Thymus (tissue), 11 donors: ENCODE data around the gene KIAA1614. TPM values are rescaled to one million over a fixed set of nuclear protein-coding genes. Genes with fewer than 3 reads are reported as not detected.

ENCODE experiments used
- DNase-seq, 9 donors: peaks; one replicate each; pipeline ENCODE4 v3.0.0-alpha.2; 2013; ENCODE audit warnings: low spot score in 9 of 9, low read depth in 6 of 9, missing footprints in 1 of 9
- H3K27ac ChIP-seq, 2 donors: one replicate each; pipeline ENCODE4 v1.5.1; 2013; ENCODE audit warnings: control low read depth in 1 of 2, low read depth in 1 of 2, low read length in 1 of 2, mild to moderate bottlenecking in 1 of 2, moderate library complexity in 1 of 2
- H3K27me3 ChIP-seq, 2 donors: one replicate each; pipeline ENCODE4 v1.5.1; 2013; ENCODE audit warnings: low read length in 1 of 2; ENCODE audit not compliant: control insufficient read depth in 2 of 2, insufficient read depth in 1 of 2
- H3K36me3 ChIP-seq, 2 donors: one replicate each; pipeline ENCODE4 v1.5.1; 2013; ENCODE audit warnings: low read length in 1 of 2, mild to moderate bottlenecking in 1 of 2, moderate library complexity in 1 of 2; ENCODE audit not compliant: control insufficient read depth in 2 of 2, insufficient read depth in 2 of 2
- H3K4me1 ChIP-seq, 2 donors: one replicate each; pipeline ENCODE4 v1.5.1; 2013; ENCODE audit warnings: low read length in 2 of 2; ENCODE audit not compliant: control insufficient read depth in 2 of 2, insufficient read depth in 2 of 2
- H3K4me3 ChIP-seq, 2 donors: one replicate each; pipeline ENCODE4 v1.5.1; 2013; ENCODE audit warnings: low read length in 2 of 2, control low read depth in 1 of 2, mild to moderate bottlenecking in 1 of 2
- H3K9me3 ChIP-seq, 2 donors: one replicate each; pipeline ENCODE4 v1.5.1; 2013; ENCODE audit warnings: low read length in 1 of 2, mild to moderate bottlenecking in 1 of 2; ENCODE audit not compliant: control insufficient read depth in 2 of 2, insufficient read depth in 1 of 2
- WGBS: extraction: QIAGEN DNeasy Blood & Tissue Kit; methylation state at CpG from one replicate; pipeline ENCODE4 v1.1.7; 2013; 5-methylcytosine and 5-hydroxymethylcytosine counted together
- polyA plus RNA-seq: library from polyadenylated mRNA; stranded (reverse); fragments of 200-250 nt; gene quantifications from one replicate; pipeline ENCODE4 v1.2.3, GENCODE V29; 2013
- total RNA-seq: library from RNA; stranded (reverse); fragments of 120-200 nt; gene quantifications from one replicate; pipeline ENCODE4 v1.2.4, GENCODE V29; 2013
- donor health status: healthy.

The KIAA1614 gene
- total and polyA plus RNA-seq, 2 donors = 0.84 to 0.94 TPM

GRCh38 chr1:180936110-180937011 lies 23.7 kb downstream of the KIAA1614 start:
- H3K27me3 ChIP-seq = peaks cover 0 to 9% of the 10 kb centered on the region in 2 donors
- H3K4me1 ChIP-seq = peaks cover 37 to 87% of the 10 kb centered on the region in 2 donors
- H3K4me3 ChIP-seq = no peak overlapping the region
- H3K36me3 ChIP-seq = no peaks in the 10 kb centered on the region
- DNase-seq = no peak
- H3K9me3 ChIP-seq = peaks cover 0 to 4% of the 10 kb centered on the region in 2 donors
- WGBS = 96% methylated on average over 28 of the region's 28 CpGs
- H3K27ac ChIP-seq = no peak overlapping the region

- H3K4me1 ChIP-seq = peaks cover 31 to 81% of the 10 kb centered on the region in 2 donors
- H3K27me3 ChIP-seq = peaks cover 0 to 9% of the 10 kb centered on the region in 2 donors
- H3K27ac ChIP-seq = no peak overlapping the region
- no peak for DNase-seq
- peaks cover 0 to under 1% of the 10 kb centered on the region in 2 donors for H3K36me3 ChIP-seq
- WGBS = 63% methylated on average over 1 of the region's 1 CpG
- peaks cover 0 to 4% of the 10 kb centered on the region in 2 donors for H3K9me3 ChIP-seq
- no peak overlapping the region for H3K4me3 ChIP-seq
Measured at GRCh38 chr1:180937012-180937372, 24.3 kb downstream of the KIAA1614 start.

- Histone ChIP-seq H3K36me3 (peaks cover 0 to 3% of the 10 kb centered on the region in 2 donors), H3K4me3 (no peak overlapping the region), H3K27ac (no peak overlapping the region), H3K27me3 (peaks cover 0 to 9% of the 10 kb centered on the region in 2 donors), H3K4me1 (peaks cover 30 to 73% of the 10 kb centered on the region in 2 donors), H3K9me3 (peaks cover 0 to 4% of the 10 kb centered on the region in 2 donors)
- 70% methylated on average over 9 of the region's 9 CpGs for WGBS
- DNase-seq = no peak
Measured at GRCh38 chr1:180937624-180938225, 25.0 kb downstream of the KIAA1614 start.

GRCh38 chr1:180939073-180939710 lies 26.5 kb downstream of the KIAA1614 start:
- H3K4me1 ChIP-seq = peaks cover 30 to 67% of the 10 kb centered on the region in 2 donors
- H3K27ac ChIP-seq = peak overlapping the region in 1 of 2 donors; percentile 49
- peaks cover 0 to 9% of the 10 kb centered on the region in 2 donors for H3K27me3 ChIP-seq
- H3K36me3 ChIP-seq = peaks cover 0 to 3% of the 10 kb centered on the region in 2 donors
- 83% methylated on average over 9 of the region's 9 CpGs for WGBS
- no peaks in the 10 kb centered on the region for H3K9me3 ChIP-seq
- no peak overlapping the region for H3K4me3 ChIP-seq
- DNase-seq = no peak

GRCh38 chr1:180939711-180940103 lies 27.0 kb downstream of the KIAA1614 start:
- H3K4me1 ChIP-seq = peaks cover 28 to 67% of the 10 kb centered on the region in 2 donors
- DNase-seq = peak in 1 of 9 donors; percentile 73
- peak overlapping the region in 1 of 2 donors; percentile 49 for H3K27ac ChIP-seq
- peaks cover 0 to 9% of the 10 kb centered on the region in 2 donors for H3K27me3 ChIP-seq
- H3K4me3 ChIP-seq = no peak overlapping the region
- WGBS = 31% methylated on average over 3 of the region's 3 CpGs
- peaks cover 0 to 3% of the 10 kb centered on the region in 2 donors for H3K36me3 ChIP-seq
- no peaks in the 10 kb centered on the region for H3K9me3 ChIP-seq

- Histone ChIP-seq H3K36me3 (peaks cover 0 to 3% of the 10 kb centered on the region in 2 donors), H3K4me1 (peaks cover 33 to 67% of the 10 kb centered on the region in 2 donors), H3K4me3 (no peak overlapping the region), H3K27ac (no peak overlapping the region), H3K9me3 (no peaks in the 10 kb centered on the region), H3K27me3 (peaks cover 0 to 5% of the 10 kb centered on the region in 2 donors)
- no peak for DNase-seq
- WGBS = 97% methylated on average over 5 of the region's 5 CpGs
Measured at GRCh38 chr1:180940445-180940844, 27.7 kb downstream of the KIAA1614 start.

GRCh38 chr1:180941518-180942275 lies 29.0 kb downstream of the KIAA1614 start:
- no peaks in the 10 kb centered on the region for H3K27me3 ChIP-seq
- no peak for DNase-seq
- peaks cover 0 to 5% of the 10 kb centered on the region in 2 donors for H3K9me3 ChIP-seq
- peaks cover 37 to 68% of the 10 kb centered on the region in 2 donors for H3K4me1 ChIP-seq
- peaks cover 0 to 3% of the 10 kb centered on the region in 2 donors for H3K36me3 ChIP-seq
- H3K4me3 ChIP-seq = no peak overlapping the region
- no peak overlapping the region for H3K27ac ChIP-seq
- WGBS = 97% methylated on average over 20 of the region's 20 CpGs

- H3K27me3 ChIP-seq = no peaks in the 10 kb centered on the region
- H3K27ac ChIP-seq = peak overlapping the region; percentile 9 to 92
- H3K4me3 ChIP-seq = no peak overlapping the region
- no peak for DNase-seq
- peaks cover 1 to 10% of the 10 kb centered on the region in 2 donors for H3K9me3 ChIP-seq
- peaks cover 5 to 8% of the 10 kb centered on the region in 2 donors for H3K36me3 ChIP-seq
- H3K4me1 ChIP-seq = peaks cover 48 to 68% of the 10 kb centered on the region in 2 donors
- WGBS = 44% methylated on average over 15 of the region's 15 CpGs
Measured at GRCh38 chr1:180945151-180945550, 32.5 kb downstream of the KIAA1614 start.
